Colonic mucosa (tissue), 4 donors: ENCODE measurements around the gene BICRA. TPM values are rescaled to one million over a fixed set of nuclear protein-coding genes. Genes with fewer than 3 reads are reported as not detected.

Experiments used
- DNase-seq: peaks from one replicate; pipeline ENCODE4 v3.0.0-alpha.2; 2020
- H3K27ac ChIP-seq: fragments of 200-600 bp; one replicate; pipeline ENCODE4 v1.8.0; 2021
- H3K27me3 ChIP-seq: fragments of 200-600 bp; one replicate; pipeline ENCODE4 v1.8.0; 2021
- H3K36me3 ChIP-seq: fragments of 200-600 bp; one replicate; pipeline ENCODE4 v1.8.0; 2021
- H3K4me1 ChIP-seq: fragments of 200-600 bp; one replicate; pipeline ENCODE4 v1.8.0; 2021; ENCODE audit warnings: mild to moderate bottlenecking
- H3K4me3 ChIP-seq: fragments of 200-600 bp; one replicate; pipeline ENCODE4 v1.8.0; 2021
- H3K9ac ChIP-seq, 2 donors: one replicate each; pipeline ENCODE4 v1.7.0; 2013; ENCODE audit warnings: control low read depth in 2 of 2, low read depth in 2 of 2, low read length in 2 of 2
- H3K9me3 ChIP-seq: fragments of 200-600 bp; one replicate; pipeline ENCODE4 v1.8.0; 2021
- CTCF ChIP-seq: fragments of 200-600 bp; IDR thresholded peaks from one replicate; pipeline ENCODE4 v1.8.0; 2022; ENCODE audit warnings: antibody characterized with exemption, mild to moderate bottlenecking
- intact Hi-C: fragments of 100-400 bp; cut with DNase I; formaldehyde crosslinking; loops from one replicate; pipeline ENCODE4 v1.14.1; 2022
- total RNA-seq, 2 donors: library from RNA; stranded (reverse); fragmentation: NEBNext Ultra II Directional in 1 of 2; extraction: Animal tissue kit (Norgen Biotek cat#: 25700) in 1 of 2; gene quantifications; one replicate each; pipeline ENCODE4 v1.2.1, GENCODE V29; 2021
- donor health status: healthy.
- donor health status: DM: no; HTN: no; CAD: no.
- donor health status: DM: no; HTN: no; CAD: no.

BICRA gene
- total RNA-seq, 2 donors from 2014 or later: 11.7 to 13.4 TPM

DNA sequence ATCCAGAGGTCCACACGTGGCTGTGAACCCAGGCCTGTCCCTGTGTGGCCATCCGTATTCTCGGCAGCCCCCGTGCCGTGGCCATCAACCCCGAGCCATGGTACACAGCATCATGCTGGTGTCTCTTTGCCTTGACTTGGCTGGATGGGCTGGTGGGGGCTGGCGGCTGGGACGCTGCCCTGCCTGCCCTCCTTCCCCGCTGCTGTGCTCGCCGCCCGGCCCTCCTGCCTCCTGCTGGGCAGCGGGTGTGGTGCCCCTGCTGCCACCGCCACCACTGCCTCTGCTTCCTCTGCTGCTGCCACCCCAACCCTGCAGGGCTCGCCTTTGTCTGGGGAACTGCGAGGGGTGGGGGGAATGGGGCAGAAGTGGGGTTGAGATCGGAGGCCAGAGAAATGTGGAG is 84.6 kb downstream of the BICRA start:
- Histone ChIP-seq H3K9ac (no peak overlapping the region), H3K27ac (no peak overlapping the region), H3K4me1 (no peaks in the 10 kb centered on the region), H3K4me3 (no peak overlapping the region), H3K36me3 (peaks cover under 1% of the 10 kb centered on the region), H3K27me3 (no peaks in the 10 kb centered on the region), H3K9me3 (no peaks in the 10 kb centered on the region)
- no peak for DNase-seq
- intact Hi-C loops: loop anchor here (10.0 kb wide), 1 partner anchor 179 kb away; the partner anchor contains the start of gene NAPA
- TF ChIP-seq CTCF: no peak

DNA sequence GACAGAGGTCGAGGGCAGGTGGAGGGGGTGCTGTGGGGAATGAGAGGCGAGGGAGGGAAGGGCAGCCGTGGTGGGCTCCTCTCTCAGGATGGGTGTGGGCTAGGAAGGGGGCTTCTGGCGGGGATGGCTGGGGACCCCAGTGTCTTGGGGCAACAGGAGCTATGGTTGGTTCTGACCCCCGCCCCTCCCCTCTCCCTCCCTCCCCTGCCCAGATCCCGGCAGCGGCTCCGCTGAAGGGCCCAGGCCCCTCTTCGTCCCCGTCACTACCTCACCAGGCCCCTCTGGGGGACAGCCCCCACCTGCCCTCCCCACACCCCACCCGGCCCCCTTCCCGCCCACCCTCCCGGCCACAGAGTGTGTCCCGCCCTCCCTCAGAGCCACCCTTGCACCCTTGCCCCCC is 85.0 kb downstream of the BICRA start:
- Histone ChIP-seq H3K4me3 (no peak overlapping the region), H3K9ac (no peak overlapping the region), H3K27ac (no peak overlapping the region), H3K36me3 (peaks cover 3% of the 10 kb centered on the region), H3K4me1 (no peaks in the 10 kb centered on the region), H3K9me3 (no peaks in the 10 kb centered on the region), H3K27me3 (no peaks in the 10 kb centered on the region)
- TF ChIP-seq CTCF: no peak
- no peak for DNase-seq
- intact Hi-C loops: loop anchor here (10.0 kb wide), 1 partner anchor 179 kb away; the partner anchor contains the start of gene NAPA

DNA sequence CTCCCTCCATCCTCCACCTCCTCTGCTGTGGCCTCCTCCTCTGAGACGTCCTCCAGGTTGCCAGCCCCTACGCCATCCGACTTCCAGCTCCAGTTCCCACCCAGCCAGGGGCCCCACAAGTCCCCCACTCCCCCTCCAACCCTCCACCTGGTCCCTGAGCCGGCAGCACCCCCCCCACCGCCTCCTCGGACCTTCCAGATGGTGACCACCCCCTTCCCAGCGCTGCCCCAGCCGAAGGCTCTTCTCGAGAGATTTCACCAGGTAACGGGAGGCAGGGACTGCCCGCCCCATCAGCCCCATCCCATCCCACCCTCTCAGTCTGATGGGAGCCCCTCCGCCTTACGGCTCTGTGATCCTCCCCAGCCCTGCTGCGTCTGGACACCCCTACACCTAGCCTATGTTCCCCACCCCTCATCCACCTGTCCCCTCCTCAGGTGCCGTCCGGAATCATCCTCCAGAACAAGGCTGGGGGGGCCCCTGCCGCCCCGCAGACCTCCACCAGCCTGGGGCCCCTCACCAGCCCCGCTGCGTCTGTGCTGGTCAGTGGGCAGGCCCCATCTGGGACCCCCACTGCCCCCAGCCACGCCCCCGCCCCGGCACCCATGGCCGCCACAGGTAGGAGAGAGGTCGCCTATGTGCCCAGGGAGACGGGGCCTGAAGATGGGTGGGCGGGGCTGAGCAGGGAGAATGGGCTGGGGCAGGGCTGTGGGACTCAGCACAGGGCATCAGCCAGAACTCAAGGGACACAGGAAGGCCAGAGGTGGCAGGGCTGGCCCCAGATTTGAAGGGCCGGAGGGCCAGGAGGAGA is 85.7 kb downstream of the BICRA start:
- Histone ChIP-seq H3K9me3 (no peaks in the 10 kb centered on the region), H3K9ac (no peak overlapping the region), H3K4me3 (no peak overlapping the region), H3K27ac (no peak overlapping the region), H3K27me3 (no peaks in the 10 kb centered on the region), H3K4me1 (no peaks in the 10 kb centered on the region), H3K36me3 (peaks cover 3% of the 10 kb centered on the region)
- intact Hi-C loops: loop anchor here (5.0 to 10.0 kb wide), 2 partner anchors 87 to 180 kb away; partner anchors contain the start of genes BICRA and NAPA
- DNase-seq: no peak
- no peak for TF ChIP-seq CTCF

DNA sequence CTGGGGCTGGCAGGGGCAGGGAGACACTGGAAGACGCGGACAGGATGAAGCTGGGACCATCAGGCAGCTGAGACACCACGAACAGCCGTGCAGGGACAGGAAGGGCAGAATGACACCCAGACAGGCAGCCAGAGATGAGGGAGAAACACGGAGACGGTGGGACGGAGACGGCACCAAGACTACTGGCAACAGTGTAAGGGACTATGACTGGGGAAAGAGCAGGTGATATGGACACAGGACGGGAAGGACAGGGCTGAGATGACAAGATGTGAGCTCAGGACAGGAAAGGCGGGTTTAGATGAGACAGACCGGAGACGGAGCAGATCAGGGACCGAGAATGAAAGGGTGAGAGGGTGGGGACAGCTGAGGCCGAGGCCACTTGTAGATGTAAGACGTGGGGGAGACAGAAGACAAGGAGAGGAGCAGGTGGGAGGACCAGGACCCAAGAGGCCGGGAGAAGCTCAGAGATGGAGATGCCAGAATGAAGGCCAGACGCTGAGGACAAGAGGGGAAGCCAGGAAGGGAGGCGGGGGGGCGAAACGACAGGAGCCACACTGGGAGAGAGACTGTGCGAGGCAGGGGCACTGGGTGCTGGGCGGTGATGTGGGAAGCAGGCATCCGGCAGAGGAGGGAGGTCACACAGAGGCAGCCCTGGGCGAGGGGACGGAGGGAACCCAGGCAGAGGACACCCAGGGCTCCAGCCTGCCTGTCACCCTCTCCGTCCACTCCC is 86.8 kb downstream of the BICRA start:
- TF ChIP-seq CTCF: no peak
- DNase-seq: no peak
- Histone ChIP-seq H3K27ac (no peak overlapping the region), H3K27me3 (no peaks in the 10 kb centered on the region), H3K4me3 (no peak overlapping the region), H3K9ac (no peak overlapping the region), H3K4me1 (no peaks in the 10 kb centered on the region), H3K36me3 (peaks cover 3% of the 10 kb centered on the region), H3K9me3 (no peaks in the 10 kb centered on the region)
- intact Hi-C loops: loop anchor here (5.0 to 10.0 kb wide), 2 partner anchors 88 to 181 kb away; partner anchors contain the start of genes BICRA and NAPA

DNA sequence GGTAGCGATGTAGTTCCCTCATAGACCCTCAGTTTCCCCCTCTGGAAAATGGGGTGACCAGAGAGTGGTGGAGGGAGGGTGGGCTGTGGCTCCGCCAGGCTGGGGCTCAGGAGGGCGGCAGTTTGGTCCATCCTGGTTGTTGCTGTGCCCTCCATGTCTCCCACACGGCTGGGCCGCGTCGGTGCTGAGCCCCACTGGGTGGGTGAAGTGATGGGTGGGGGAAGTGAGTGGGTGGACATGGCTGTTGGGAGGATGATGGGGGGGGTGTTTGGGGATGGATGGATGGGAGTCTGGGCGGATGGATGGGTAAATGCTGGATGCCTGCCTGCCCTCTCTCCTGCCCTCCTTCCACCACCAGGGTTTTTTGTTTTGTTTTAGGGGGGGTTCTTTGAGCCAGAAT is 87.7 kb downstream of the BICRA start:
- Histone ChIP-seq H3K9ac (no peak overlapping the region), H3K27me3 (no peaks in the 10 kb centered on the region), H3K9me3 (no peaks in the 10 kb centered on the region), H3K27ac (no peak overlapping the region), H3K4me1 (no peaks in the 10 kb centered on the region), H3K36me3 (peaks cover 3% of the 10 kb centered on the region), H3K4me3 (no peak overlapping the region)
- intact Hi-C loops: loop anchor here (5.0 to 10.0 kb wide), 2 partner anchors 89 to 182 kb away; partner anchors contain the start of genes BICRA and NAPA
- DNase-seq: no peak
- no peak for TF ChIP-seq CTCF
